ENCODE results near the gene RBM25. TPM values are rescaled to one million over a fixed set of nuclear protein-coding genes. Genes with fewer than 3 reads are reported as not detected.

Gene RBM25
- total and polyA plus RNA-seq, 12 donors = 14.7 to 95.4 (median 48.7) TPM

- Histone ChIP-seq H3K27me3 (no peaks in the 10 kb centered on the region), H3K27ac (no peak overlapping the region), H3K9me3 (replicated peaks in 1 of 3) (no peaks in the 10 kb centered on the region), H3K4me3 (no peak overlapping the region), H3K4me1 (replicated peaks in 1 of 2) (no peaks in the 10 kb centered on the region), H3K36me3 (replicated peaks in 1 of 2) (peaks cover 0 to 90% of the 10 kb centered on the region in 2 donors)
- TF ChIP-seq, protein P1, sequence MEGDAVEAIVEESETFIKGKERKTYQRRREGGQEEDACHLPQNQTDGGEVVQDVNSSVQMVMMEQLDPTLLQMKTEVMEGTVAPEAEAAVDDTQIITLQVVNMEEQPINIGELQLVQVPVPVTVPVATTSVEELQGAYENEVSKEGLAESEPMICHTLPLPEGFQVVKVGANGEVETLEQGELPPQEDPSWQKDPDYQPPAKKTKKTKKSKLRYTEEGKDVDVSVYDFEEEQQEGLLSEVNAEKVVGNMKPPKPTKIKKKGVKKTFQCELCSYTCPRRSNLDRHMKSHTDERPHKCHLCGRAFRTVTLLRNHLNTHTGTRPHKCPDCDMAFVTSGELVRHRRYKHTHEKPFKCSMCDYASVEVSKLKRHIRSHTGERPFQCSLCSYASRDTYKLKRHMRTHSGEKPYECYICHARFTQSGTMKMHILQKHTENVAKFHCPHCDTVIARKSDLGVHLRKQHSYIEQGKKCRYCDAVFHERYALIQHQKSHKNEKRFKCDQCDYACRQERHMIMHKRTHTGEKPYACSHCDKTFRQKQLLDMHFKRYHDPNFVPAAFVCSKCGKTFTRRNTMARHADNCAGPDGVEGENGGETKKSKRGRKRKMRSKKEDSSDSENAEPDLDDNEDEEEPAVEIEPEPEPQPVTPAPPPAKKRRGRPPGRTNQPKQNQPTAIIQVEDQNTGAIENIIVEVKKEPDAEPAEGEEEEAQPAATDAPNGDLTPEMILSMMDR (IDR thresholded peaks at IDR 0.05) = no peak
- DNase-seq = no peak
- 78 to 91% (median 83%) methylated on average over 3 of the region's 3 CpGs for WGBS, 4 donors
- intact Hi-C loops (cut with DNase I) = no loop called here
Measured at GRCh38 chr14:73105050-73105449, 46.7 kb downstream of the RBM25 start.

- Histone ChIP-seq H3K36me3 (replicated peaks in 1 of 2) (peaks cover 0 to 90% of the 10 kb centered on the region in 2 donors), H3K4me1 (replicated peaks in 1 of 2) (no peaks in the 10 kb centered on the region), H3K9me3 (replicated peaks in 1 of 3) (no peaks in the 10 kb centered on the region), H3K27ac (no peak overlapping the region), H3K27me3 (no peaks in the 10 kb centered on the region), H3K4me3 (no peak overlapping the region)
- TF ChIP-seq, protein P1 (IDR thresholded peaks at IDR 0.05) = no peak
- no peak for TF ChIP-seq POLR2A (IDR thresholded peaks at IDR 0.05)
- 95 to 97% (median 96%) methylated on average over 16 of the region's 16 CpGs for WGBS, 4 donors
- intact Hi-C loops (cut with DNase I) = no loop called here
- no peak for DNase-seq
Measured at GRCh38 chr14:73105727-73106126, 47.4 kb downstream of the RBM25 start.

DNA sequence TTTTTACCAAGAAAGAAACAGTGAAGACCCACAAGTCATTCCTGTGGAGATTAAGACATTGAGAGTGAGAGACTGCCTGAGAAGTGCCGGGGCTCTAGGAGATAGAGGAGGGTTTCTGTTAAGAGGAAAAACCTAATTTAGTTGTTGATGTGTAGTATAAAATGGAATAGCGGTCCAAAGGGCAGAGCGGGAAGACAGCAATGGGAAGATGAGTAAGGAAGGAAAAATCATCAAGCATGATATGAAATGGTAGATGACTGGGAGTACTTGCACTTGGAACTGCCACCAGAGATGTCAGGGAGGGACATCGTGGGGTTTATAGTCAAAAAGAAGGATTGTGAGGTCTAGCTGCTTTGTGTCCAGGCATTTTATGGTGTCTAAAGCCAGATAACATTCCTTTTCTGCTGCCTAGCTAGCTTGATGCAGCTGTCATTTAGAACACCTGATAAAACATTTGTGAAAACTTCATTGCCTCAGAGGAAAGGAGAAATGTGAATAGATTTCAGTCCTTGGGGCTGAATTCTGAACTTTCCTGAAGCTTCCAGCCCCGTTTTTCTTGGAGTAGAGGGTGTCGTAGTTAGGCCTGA lies 57.8 kb downstream of the RBM25 start:
- Histone ChIP-seq H3K36me3 (replicated peaks in 1 of 2) (peaks cover 0 to 70% of the 10 kb centered on the region in 2 donors), H3K27ac (no peak overlapping the region), H3K4me3 (no peak overlapping the region), H3K27me3 (no peaks in the 10 kb centered on the region), H3K4me1 (replicated peaks in 1 of 2) (no peaks in the 10 kb centered on the region), H3K9me3 (replicated peaks in 1 of 3) (no peaks in the 10 kb centered on the region)
- 95 to 97% (median 95%) methylated on average over 6 of the region's 6 CpGs for WGBS, 4 donors
- no peak for DNase-seq
- TF ChIP-seq POLR2A (IDR thresholded peaks at IDR 0.05) = no peak
- TF ChIP-seq, protein P1 (IDR thresholded peaks at IDR 0.05) = no peak
- intact Hi-C loops (cut with DNase I) = no loop called here

DNA sequence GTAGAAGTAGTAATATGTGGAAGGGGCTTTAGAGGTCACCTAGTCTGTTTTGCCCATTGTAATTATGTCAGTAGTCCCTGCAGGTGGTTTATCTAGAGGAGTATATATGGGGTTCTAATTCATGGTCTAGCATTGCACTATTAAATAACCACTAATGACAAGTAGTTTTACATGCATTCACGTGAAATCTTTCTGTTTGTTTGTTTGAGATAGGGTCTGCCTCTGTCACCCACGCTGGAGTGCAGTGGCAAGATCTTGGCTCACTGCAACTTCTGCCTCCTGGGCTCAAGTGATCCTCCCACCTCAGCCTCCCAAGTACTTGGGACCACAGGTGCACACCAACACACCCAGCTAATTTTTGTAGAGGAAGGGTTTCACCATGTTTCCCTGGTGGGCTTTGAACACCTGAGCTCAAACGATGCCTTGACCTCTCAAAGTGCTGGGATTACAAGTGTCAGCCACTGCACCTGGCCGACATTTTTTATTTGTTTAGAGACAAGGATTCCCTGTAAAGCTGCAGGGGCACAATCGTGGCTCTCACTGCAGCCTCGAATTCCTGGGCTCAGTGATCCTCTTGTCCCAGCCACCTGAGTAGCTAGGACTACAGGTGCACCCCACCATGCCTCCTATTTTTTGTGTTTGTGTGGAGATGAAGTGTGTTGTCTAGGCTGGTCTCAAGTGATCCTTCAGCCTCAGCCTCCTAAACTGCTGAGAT lies 66.0 kb downstream of the RBM25 start:
- WGBS, 4 donors = 81 to 91% (median 85%) methylated on average over 6 of the region's 6 CpGs
- H3K27ac ChIP-seq = no peak overlapping the region
- H3K9me3 ChIP-seq (replicated peaks in 1 of 3) = no peaks in the 10 kb centered on the region
- H3K36me3 ChIP-seq (replicated peaks in 1 of 2) = peaks cover 0 to 27% of the 10 kb centered on the region in 2 donors
- TF ChIP-seq POLR2A (IDR thresholded peaks at IDR 0.05) = no peak
- TF ChIP-seq, protein P1 (IDR thresholded peaks at IDR 0.05) = no peak
- H3K4me3 ChIP-seq = no peak overlapping the region
- no peak for DNase-seq
- H3K27me3 ChIP-seq = no peaks in the 10 kb centered on the region
- H3K4me1 ChIP-seq (replicated peaks in 1 of 2) = no peaks in the 10 kb centered on the region
- intact Hi-C loops (cut with DNase I) = no loop called here

Measured in adrenal gland (tissue), 12 donors.